Activated effector memory CD4-positive, alpha-beta T cell treated with Interleukin-2 at 50 U/mL for 16 hours (primary cell): ENCODE measurements around the gene LHFPL3.
"Not testable (repeated sequence)": the region's sequence is repeated elsewhere in the genome, so short reads cannot be mapped to it uniquely, and the experiment has no call there.

ENCODE experiments used
- DNase-seq: peaks from one replicate; pipeline ENCODE4 v3.0.0-alpha.2; 2020

LHFPL3 gene

DNA sequence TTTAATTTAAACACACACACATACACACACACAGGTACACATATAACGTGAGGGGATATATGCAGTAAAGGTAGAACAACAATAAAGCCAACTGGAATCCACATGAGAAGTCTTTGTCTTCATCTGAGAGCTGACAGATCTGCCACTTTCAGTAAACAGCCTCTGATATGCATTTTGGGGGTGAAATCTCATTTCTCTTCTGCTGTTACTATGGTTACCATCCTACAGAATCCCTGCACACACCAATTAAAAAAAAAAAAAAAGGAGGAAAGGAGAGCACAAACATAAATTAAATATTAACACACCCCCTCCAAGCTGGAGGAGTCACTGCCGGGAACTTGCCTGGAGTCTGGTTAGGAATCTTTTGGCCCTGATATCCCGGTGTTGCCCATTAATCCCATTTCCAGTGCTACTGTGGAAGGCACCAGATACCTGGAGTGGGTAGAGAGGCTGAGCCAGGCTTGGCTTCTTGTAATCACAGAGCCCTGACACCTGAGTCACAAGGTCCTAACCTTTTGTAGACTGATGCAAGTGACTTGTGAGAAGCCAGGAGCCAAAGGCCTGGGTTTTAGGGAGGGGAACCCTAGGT is 169.1 kb downstream of the LHFPL3 start:
- no peak for DNase-seq

GRCh38 chr7:104499975-104500374 is 171.6 kb downstream of the LHFPL3 start:
- DNase-seq, result no peak

DNA sequence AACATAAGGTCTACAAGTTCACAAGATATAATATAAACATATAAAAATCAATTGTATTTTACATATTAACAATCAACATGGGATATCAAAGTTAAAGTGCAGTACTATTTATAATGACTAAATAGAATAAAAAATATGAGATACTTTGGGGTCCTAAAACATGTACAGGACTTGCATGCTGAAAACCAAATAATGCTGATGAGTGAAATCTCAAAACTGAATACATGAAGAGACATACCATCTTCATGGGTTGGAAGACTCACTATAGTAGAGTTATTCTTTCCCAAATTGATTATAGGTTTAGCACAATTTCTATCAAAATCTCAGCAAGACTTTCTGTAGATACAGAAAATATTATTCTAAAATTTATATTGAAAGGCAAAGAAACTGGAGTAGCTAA is 181.5 kb downstream of the LHFPL3 start:
- no peak for DNase-seq

GRCh38 chr7:104524853-104525252 is 196.4 kb downstream of the LHFPL3 start:
- DNase-seq, result no peak

GRCh38 chr7:104528142-104528541 is 199.7 kb downstream of the LHFPL3 start:
- DNase-seq, result no peak

GRCh38 chr7:104529567-104529966 is 201.2 kb downstream of the LHFPL3 start:
- DNase-seq, result no peak

DNA sequence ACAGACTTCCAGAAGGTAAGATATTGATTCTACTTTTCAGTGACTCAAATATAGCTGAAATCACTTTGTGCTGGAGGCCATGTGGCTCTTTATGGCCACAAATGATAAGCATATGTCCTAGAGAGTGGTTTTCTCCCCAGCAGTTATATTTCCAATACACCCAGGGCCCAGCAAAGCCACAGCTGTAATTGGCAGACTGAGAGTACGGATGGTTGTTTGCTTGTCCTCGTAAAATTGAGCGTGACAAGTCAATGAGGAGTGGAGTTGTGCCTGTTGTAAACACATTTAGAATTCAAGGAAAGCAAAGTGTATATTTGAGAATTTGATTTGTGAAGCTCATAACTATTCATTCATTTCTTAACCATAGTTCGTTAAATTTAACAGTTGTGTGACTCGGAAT is 201.8 kb downstream of the LHFPL3 start:
- no peak for DNase-seq

DNA sequence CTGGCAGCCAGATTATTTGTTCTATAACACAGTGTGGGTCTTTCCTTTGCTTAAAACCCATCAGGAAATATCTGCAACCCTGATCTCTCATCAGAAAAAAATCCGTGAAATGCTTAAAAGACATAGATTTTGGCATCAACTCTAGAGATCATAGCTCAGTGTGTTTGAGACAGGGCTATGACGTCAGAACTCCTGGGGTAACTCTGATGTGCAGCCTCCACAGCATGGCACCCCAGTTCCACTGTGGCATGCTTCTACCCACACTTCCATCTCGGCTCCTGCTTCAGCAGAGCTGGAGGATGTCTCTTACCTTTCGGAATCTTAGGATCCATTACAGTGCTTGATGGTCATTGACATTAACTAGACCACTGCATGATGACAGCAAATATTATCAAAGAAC is 205.7 kb downstream of the LHFPL3 start:
- DNase-seq, result no peak

GRCh38 chr7:104535841-104536240 is 207.4 kb downstream of the LHFPL3 start:
- DNase-seq, result no peak

- DNase-seq, result no peak
Measured at GRCh38 chr7:104536956-104537355, 208.6 kb downstream of the LHFPL3 start.

DNA sequence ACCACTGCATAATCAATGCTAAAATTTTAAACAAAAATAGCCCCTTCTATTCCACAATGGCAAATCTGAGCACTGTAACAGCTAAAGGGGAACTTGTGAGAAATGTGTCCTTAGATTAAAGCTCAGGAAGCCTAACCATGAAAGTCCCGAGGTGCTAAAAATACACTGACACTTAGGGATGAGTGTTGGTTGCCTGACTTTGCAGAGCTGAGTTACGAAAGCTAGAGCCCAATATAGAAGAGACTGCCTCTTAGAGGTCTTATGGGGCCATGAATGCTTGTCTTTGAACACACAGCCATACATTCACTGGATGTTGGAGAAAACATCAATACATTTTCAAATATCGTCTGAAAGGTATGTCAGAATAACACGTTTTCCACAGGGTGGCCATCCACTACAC is 209.7 kb downstream of the LHFPL3 start:
- DNase-seq, result no peak

GRCh38 chr7:104541897-104542296 is 213.5 kb downstream of the LHFPL3 start:
- DNase-seq, result no peak

DNA sequence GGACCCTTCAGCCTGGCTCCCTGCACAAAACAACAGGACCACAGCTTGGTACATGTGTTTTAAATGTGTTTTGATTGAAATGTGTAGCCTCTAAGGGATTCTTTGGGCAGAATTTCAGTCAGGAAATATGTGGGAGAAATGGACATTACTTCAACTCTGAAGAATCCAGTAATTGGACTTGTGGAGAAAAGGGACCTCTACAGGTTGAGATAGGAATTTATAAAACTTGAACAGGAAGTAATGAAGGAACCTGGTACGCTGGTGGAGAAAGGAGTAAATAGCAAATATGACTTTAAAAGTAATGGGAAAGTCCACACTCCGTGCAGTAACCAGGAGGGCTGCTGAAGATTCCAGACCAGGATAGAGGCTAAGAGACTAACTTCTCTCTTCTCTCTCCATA is 220.5 kb downstream of the LHFPL3 start:
- no peak for DNase-seq

DNA sequence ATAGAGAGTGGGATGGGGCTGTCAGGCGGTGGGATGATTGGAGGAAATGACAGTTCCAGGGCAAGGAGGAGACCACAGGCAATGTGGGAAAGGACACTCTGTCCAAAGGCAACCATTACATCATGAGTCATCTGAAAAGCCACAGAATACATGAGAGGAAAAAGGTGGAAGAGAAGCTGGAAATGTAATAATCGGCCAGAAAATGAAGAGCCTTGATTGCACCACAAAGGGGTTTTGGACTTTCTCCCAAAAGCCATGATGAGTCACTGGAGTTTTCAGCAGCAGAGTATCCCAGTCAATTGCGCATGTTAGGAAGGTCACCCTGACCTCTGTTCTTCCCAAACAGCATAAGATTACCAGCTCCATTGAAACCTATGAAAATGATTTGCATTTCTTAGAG is 222.0 kb downstream of the LHFPL3 start:
- DNase-seq, result no peak

GRCh38 chr7:104551226-104551625 is 222.8 kb downstream of the LHFPL3 start:
- no peak for DNase-seq

GRCh38 chr7:104552102-104552501 is 223.7 kb downstream of the LHFPL3 start:
- no peak for DNase-seq

DNA sequence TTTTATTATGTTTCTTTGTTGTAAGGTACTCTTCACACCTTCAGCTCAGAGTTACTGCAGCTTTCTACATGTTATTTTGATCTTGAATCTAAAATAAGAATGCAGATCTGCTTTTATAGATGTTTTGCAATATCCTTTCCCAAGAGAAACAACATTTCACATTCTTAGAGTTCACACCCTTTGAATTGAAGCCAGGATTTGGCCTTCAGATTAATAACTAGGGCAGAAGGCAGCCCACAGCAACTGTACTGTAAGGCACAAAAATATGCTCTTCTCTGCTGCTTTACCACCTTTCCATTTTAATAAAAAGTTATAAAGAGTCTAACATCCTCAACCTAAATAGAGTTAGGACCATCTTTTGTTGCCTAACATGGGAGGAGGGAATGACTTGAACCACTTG is 224.7 kb downstream of the LHFPL3 start:
- DNase-seq, result no peak

DNA sequence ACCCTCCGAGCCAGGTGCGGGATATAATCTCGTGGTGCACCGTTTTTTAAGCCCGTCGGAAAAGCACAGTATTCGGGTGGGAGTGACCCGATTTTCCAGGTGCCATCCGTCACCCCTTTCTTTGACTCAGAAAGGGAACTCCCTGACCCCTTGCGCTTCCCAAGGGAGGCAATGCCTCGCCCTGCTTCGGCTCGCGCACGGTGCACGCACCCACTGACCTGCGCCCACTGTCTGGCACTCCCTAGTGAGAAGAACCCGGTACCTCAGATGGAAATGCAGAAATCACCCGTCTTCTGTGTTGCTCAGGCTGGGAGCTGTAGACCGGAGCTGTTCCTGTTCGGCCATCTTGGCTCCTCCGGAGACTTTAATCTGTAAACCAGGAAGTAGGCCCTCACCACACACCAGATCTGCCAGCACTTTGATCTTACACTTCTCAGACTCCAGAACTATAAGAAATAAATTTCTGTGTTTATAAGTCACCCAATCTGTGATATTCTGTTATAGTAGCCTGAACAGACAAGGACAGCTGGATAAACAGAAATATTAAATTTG is 235.0 kb downstream of the LHFPL3 start:
- DNase-seq, result not testable (repeated sequence)

- no peak for DNase-seq
Measured at GRCh38 chr7:104569751-104570150, 241.3 kb downstream of the LHFPL3 start.

DNA sequence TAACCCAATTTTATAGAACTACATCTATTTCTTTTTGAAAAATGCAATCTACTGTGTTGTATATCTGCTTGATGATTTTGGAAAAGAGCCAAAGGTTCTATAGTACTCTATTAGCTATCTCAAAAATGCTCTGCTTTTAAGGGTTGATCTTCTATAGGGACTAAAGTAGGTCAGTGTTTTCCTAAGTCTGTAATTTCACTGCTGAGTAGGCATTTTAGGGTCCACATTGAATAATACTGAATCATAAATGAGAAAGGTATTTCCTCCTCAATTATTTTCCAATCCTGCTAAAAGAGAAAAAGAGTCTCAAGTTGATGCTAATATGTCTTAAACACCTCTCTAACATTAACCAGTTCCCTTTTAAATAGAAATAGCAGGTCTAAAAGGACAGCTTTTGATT is 244.2 kb downstream of the LHFPL3 start:
- DNase-seq, result no peak

DNA sequence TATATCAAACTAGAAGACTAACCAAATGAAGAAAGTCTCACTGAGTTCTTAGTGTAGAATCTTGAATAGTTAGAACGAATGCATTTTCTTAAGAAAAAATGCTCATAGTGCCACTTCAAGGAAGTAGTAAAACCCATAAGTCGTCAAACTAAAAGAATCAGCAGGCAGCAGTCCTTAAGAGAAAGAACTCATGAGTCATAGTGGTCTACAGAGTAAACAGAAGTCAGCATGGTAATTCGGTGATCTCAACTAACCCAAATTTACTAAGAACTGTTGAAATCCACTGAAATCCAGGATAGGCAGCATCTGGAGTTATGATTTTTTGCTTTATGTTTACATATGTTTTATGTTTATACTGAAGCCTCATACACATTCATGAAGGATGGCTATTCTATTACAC is 256.2 kb downstream of the LHFPL3 start:
- no peak for DNase-seq

GRCh38 chr7:104595591-104595990 is 267.2 kb downstream of the LHFPL3 start:
- DNase-seq, result not testable (repeated sequence)

GRCh38 chr7:104603957-104604356 is 275.6 kb downstream of the LHFPL3 start:
- DNase-seq, result no peak

DNA sequence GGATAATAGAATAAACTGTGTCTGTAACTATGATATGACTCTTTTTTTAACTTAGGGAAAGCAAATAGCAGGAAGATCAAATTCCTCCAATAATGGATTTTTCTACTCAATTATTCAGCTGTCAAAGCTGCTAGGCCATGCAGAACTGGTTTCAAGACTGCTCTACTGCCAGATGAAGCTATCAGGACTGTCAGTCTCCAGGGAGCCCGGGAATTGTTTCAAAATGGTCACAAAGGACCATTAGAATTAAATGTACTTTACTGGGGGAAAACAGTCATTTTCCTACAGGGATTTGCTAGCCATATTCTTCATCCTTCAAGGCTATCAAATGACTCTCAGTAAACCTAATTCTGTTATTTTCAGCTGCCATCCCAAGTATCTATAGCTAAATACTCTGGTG is 276.3 kb downstream of the LHFPL3 start:
- DNase-seq, result no peak

- DNase-seq, result no peak
Measured at GRCh38 chr7:104621321-104621720, 292.9 kb downstream of the LHFPL3 start.
